T-helper 9 cell (primary cell): Measurements from ENCODE around the gene MTF2.

Source experiments
- DNase-seq: peaks from one replicate; pipeline ENCODE4 v3.0.0-alpha.2; 2020

The MTF2 gene

DNA sequence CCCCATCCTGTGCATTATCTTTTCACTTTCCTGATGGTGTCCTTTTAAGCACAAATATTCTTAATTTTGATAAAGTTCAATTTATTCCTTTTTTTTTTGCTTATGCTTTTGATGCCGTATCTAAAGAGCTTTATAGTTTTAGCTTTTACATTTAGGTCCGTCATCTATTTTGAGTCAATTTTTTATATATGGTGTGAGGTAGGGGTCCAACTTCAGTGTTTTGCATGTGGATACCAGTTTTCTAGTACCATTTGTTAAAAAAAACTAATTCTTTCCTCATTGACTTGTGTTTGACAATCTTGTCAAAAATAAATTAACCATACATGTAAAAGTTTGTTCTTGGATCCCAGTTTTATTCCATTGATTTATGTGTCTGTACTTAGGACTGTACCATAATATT lies 4.9 kb downstream of the MTF2 start:
- no peak for DNase-seq

DNA sequence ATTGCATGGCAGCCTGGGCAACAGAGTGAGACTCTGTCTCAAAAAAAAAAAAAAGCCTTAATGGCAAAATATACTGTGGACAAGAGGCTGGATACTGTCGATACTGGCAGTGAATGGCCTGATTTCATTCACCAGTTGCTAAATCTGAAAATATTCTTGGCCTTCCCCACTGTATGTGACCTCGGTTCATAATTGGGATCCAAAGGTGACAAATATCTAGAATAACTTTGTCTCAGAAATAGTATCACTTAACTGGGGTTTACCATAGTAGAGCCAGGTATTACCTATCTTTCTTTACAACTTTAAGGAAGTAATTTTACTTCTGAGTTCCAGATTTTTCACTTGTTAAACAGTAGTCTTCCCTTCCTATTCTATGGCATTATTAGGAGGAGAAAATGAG lies 8.4 kb downstream of the MTF2 start:
- DNase-seq: no peak

DNA sequence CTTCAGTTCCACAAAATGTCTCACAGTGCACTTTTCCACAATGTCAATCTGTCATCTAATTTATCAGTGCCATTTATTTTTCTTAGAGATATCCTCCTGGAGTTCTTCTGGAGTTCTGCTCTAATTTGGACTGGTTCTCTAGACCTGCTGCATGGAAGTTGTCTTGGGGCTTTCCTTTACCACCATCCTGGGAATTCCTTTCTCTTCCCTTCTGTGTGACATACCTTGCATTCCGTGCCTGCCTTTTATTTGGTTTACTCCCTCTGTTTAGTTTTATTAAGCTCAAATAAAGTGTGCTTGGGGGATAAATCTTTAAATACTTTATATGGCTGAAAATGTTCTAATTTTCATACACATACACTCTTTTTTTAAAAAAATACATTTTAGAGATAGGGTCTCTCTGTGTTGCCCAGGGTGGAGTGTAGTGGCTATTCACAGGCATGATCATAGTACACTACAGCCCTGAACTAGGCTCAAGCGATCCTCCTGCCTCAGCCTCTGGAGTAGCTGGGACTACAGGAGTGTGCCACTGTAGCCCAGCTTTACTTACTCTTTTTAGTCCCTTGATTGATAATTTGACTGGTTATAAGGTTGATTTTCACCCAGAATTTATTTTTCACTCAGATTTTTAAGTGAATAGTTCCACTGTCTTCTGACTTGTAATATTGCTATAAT lies 14.4 kb downstream of the MTF2 start:
- no peak for DNase-seq

DNA sequence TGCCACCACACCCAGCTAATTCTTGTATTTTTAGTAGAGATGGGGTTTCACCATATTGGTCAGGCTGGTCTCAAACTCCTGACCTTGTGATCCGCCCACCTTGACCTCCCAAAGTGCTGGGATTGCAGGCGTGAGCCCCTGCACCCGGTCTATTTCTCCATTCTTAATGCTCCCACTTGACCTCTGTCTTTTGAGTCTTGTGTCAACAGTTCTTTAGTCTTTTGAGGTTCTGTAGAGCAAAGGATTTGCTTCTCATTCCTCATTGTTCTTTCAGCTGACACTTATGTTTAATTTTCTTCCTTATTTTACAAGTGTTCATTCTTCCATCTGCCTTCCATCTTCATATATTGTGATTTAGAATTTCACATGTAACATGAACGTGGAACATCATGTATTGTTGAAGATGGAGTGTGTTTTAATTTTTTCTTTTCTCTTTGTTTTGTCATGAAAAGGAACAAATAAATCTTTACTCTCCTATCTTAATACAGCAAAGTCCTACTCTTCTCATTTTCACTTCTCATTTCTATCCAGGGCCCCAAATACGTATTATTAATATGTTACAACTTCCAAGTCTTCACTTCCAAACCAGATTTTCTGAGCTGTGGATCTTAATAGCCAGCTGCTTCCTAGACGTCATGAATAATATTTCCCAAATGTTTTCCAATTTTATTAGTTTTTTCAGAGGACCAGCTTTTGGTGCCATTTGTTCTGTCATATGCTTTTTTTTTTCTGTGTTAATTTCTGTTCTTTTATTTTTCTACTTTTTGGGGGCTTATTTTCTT lies 16.9 kb downstream of the MTF2 start:
- no peak for DNase-seq

DNA sequence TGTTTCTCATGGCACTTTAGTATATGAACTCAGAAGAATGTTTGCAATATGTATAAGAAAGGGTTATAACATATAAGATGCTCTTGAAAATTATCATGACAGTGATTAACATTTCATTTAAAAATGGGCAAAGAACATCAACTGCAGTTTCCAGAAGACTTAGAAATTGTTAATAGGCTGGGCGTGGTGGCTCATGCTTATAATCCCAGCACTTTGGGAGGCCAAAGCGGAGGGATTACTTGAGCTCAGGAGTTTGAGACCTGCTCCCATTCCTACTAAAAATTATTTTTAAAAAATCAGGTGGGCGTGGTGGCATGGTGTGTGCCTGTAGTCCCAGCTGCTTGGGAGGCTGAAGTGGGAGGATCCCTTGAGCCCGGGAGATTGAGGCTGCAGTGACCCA lies 23.1 kb downstream of the MTF2 start:
- DNase-seq: no peak

DNA sequence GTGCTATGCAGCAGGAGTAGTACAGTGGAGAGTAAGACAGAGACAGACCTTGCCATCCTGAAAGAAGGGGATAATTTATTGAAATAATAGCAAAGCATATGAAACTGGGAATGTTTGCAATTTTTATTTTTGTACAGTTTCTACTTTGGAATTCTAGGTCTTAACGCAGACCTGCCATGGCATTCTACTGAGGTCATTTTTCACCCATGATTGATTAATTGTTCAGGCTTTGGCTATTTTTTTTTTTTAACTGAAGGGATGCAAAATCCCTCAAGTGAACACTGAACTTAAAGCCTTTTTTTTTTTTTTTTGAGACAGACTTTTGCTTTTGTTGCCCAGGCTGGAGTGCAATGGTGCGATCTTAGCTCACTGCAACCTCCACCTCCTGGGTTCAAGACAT lies 27.1 kb downstream of the MTF2 start:
- no peak for DNase-seq

DNA sequence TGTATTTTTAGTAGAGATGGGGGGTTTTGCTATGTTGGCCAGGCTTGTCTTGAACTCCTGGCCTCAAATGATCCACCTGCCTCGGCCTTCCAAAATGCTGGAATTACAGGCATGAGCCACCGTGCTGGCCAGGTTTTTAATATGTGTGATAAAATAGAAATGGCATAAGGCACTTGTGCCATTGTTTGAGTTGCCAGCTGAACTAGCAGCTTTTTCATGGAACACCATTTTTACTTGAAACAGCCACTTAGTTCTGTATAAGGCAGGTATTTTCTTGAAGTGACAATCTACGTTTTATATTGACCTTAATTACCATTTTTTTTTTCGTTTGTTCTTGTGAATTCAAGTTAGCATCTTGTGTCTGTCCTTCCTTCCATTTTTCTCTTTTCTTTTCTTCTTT lies 28.3 kb downstream of the MTF2 start:
- DNase-seq: no peak

DNA sequence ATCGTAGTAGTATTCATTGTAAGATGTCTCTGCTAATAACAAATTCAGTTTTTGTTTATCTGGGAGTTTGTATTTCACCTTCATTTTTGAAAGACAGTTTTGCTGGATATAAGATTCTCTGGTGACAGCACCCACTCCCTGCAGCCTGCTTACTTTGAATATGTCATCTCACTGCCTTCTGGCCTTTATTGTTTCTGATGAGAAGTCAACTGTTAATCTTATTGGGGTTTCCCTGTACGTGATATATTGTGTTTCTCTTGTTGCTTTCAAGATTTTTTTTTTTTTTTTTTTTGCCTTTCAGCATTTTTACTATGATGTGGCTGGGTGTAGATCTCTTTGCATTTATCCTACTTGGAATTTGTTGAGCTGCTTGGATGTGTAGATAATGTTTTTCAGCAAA lies 29.3 kb downstream of the MTF2 start:
- no peak for DNase-seq

DNA sequence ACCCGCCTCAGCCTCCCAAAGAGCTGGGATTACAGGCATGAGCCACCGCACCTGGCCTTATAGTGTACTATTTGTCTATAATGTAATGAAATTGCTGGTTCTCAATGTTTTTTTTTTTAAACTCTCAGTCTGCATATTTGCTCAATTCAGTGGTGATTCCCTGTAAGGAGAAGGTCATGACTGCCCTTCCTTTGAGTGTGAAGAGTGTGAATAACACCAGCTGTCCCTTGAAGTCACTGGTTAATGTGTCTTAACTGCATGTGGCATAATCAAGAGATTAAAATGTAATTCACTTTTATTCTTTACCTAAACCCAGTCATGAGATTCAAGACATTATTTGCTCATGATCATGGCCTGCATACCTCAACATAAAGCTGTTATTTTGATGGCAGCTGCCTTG lies 30.5 kb downstream of the MTF2 start:
- DNase-seq: no peak

DNA sequence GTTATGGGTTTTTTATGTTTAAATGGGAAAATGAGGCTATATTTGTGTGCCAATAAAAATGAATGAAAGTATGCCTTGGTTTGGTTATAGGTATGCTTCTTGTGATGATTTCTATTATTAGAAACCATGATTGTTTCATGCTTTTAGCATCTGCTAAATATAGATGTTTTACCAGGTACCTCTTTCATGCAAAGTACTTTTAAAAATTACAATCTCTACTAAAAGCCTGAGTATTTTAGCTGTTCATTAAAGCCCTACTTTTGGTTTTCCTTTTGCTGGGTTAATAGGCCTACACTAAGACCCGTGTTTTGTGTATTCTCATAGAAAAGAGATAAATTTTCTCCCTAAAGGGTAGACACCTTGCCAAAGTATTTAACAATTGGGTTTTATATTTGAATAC lies 32.0 kb downstream of the MTF2 start:
- DNase-seq: no peak

DNA sequence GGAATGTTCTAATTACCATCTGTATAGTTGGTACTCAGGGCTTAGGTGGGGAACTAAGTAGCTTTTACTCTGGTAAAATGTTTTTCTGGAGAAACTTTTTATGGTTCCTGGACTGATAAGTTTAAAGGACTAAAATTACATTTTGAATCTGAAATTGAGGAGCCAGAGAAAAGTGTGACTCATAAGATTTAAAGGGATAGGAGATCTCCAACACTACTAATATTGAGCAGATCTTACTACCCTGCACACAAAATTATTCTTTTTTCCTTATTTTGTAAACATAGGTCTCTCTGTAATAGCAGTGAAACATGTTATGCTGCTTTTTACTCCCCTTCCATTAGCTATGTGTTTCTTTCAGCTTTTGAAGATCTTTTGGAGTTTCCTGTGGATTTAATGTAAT lies 32.5 kb downstream of the MTF2 start:
- no peak for DNase-seq

DNA sequence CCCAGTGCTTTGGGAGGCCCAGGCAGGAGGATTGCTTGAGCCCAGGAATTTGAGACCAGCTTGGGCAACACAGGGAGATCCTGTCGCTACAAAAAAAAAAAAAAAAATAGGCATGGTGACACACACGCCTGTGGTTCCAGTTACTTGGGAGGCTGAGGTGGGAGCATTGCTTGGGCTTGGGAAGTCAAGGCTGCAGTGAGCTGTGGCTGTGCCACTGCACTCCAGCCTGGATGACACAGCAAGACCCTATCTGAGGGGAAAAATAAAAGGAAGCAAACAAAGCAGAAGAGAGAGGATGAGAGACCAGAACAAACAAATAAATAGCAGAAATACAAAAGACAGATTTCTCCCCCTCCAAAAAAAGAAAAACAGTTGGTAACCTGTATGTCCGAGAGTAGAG lies 34.0 kb downstream of the MTF2 start:
- DNase-seq: no peak

DNA sequence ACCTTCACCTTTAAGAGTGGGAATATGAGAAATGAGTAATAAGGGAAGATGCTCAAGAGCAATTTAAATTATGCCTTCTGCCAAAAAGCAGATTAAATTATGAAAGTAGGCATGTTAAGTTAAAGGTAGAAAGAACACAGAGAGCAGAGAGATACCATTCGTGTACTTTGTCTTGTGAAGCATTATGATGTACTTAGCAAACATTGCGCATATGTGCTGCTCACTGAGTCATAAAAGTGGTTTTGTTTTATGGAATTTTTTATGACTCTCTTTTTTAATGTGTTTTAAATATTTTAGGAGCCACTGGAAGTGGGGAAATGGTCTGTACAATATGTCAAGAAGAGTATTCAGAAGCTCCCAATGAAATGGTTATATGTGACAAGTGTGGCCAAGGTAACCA lies 35.3 kb downstream of the MTF2 start:
- DNase-seq: no peak

DNA sequence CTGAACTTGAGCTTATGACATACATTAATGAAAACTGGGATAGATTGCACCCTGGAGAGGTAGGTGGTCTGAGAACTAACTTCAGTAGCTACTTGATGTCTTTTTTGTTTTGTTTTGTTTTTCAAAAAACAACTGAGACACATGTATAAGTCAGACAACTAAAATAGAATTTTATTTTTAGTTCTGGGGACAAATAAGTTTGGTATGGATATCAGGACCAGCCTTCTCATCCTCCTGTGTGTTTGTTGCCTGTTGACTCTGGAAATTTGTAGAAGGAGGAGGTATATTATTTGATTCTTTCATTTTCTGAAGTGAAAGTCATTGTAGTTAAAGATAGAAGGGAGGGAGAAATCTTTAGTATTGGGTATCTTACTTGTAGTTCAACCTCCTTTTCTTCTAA lies 41.5 kb downstream of the MTF2 start:
- DNase-seq: no peak

DNA sequence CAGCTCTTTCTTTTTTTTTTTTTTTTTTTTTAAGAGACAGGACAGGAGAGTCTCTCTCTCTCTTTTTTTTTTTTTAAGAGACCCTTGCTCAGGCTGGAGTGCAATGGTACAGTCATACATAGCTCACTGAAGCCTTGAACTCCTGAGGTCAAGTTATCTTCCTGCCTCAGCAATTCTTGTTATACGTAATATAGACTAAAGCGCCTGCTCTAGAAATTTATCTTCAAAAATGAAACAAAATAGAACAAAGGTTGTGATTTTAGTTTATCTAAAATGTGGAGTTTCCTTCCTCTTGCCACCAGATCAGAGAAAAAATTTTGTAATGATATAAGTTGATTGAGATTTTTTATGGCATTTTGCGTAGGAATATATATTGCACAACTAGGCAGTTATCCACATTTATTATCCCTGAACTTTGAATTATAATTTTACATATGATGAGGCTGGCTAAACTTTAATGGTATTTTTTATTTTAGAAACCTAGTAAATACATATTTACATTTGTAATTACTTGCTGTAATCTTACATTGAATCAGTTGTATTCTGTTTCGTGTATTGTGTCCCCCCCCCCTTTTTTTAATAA lies 44.2 kb downstream of the MTF2 start:
- DNase-seq: no peak

DNA sequence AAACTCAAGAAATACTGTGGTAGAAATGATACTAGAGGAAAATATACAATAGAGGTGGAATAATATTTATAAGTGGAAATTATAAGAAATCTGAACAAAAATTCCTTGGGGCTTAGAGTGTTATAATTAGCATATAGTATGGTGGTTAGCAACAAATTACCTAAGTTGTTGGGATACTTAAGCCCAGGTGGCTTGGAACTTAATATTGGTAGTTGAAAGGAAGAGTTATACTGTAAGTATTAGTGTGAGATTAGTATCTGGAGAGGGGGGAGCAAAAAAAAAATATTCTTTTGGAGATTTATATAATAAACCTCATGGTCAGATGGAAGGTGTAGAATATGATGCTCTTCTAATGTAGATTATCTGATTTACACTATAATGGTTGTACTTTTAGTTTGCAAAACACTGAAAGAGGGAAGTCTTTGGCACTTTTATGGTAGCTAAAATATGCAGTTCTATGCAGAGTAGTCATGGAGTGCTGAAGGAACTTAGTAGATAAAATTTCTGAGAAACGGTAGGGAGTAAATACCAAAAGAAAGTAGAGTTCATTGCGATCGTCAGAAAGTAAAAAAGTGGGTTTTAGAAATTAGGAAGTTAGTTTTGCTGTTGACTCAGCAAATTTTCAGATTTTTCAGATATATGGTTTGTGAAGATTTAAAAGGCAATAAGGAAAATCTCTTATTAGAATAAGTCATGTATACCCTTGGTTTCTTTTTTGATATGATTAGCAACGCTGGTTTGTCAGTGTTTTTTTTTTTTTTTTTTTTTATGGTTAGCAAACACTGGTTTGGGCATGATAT lies 45.7 kb downstream of the MTF2 start:
- no peak for DNase-seq

DNA sequence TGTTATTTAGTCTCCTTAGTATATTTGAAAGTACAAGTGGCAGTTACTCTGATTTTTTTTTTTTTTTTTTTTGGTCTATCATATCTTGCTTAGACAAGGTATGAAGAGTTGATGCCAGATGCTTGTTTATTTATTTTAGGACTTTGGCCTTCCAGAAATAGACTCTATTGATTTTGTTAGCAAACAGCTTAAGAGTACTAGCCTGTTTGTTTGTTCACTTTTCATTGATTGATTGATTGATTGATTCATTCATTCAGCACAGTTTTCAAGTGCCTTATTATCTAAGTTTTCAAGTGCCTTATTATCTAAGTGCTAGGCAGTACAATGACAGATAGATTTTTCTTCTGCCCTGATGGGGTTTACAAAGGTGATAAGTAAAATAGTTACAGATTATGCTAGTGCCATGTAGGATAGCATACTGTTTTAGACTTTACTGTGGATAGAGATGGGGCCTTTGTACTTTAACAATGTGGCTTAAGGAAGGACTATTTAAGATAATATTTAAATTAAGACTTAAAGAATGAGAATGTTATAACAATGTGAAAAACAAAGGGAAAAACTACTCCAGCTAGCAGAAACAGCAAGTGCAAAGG lies 50.5 kb downstream of the MTF2 start:
- no peak for DNase-seq

DNA sequence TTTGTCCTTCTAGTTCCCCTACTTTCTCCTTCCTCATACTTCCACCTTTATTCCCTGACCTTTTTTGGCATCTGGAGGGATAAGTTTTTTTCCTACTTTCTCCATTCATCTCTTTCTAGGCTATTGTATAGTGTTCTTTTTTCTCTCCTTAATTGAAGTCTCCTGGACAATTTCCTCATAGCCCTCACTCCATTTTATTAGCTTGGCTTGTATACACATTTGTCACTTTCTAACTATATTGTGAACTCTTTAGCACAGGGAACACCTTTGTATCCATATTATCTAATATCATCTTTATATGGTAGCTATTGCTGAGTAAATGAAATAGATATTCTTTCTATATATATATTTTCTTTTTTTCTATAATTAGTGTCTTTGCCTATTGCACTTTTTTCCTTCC lies 53.6 kb downstream of the MTF2 start:
- DNase-seq: no peak

DNA sequence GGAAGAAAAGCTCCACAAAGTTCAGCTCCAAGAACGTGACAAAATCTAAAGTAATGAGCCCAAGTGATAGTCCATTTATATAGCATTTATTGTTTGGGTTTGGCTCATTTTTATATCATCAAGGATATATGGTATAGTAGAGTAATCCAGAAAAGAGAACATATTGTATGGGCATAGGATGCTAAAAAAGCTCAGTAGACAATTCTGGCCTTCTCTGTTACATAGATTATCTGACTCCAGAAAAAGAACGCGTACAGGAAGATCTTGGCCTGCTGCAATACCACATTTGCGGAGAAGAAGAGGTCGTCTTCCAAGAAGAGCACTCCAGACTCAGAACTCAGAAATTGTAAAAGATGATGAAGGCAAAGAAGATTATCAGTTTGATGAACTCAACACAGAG lies 57.4 kb downstream of the MTF2 start:
- DNase-seq: no peak

DNA sequence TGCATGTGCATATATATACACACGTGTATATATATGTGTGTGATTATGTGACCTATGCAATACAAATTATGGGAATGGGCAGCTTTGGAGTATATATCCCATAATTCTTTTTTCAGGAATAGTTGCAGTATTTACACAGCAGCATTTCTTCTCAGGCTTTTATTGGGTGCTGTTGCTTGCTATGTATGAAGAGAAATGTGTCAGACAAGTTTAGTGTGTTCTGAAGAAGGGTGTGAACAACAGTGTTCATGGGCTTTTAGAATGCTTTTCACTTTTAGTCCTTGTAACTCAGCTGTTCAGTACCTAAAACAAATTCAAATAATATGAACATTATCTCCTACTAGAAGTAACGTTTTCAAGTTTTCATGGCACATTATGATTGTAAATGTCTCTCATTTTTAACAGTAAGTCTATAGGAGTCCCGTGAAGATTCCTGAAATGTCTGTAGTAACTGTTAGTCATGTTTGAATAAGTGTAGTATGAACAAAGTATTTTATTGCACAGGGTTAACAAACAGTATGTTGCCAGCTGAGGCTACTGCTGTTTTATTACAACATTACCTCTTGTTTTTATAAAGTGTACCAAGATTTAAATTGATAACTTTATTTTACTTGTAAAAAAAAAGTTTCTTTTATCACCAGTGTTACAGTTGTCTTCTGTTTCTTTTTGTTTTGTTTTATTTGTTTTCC lies 58.7 kb downstream of the MTF2 start:
- no peak for DNase-seq

DNA sequence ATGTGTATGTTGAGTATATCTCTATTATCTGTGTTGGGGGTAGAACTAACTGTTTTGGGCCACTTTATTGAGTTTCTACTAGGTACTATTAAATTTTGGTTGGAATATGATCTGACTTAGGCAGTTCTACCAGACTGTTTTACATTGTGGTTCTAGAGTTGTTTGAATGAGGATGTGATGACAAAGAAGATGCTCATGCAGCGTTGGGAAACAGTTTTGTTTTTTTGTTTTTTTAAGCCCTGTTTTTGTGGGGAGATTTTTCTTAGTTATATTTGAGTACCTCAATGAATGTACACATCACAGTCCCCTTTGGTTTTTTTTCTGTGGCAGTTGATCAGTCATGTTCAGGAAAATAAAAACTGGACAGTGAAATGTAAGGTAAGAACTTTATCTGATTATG lies 61.0 kb downstream of the MTF2 start:
- no peak for DNase-seq

DNA sequence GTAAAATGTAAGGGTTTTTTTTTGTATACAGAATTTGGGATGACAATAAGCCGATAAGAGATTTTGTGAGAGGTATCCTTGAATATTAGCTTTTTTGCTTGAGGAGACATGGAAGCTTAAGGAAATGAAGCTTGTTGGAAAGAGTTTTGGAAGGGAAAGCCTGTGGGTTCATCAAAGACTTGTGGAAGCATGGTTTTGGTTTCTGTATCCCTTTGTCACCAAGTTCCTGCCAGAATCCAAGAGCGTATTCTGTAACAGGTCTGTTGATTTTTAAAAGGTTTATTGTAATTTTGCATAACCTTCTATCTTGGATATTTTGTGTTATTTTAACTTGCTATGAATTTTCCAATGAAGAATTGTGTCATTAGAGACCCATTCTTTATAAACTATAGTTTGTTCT lies 63.1 kb downstream of the MTF2 start:
- DNase-seq: no peak

DNA sequence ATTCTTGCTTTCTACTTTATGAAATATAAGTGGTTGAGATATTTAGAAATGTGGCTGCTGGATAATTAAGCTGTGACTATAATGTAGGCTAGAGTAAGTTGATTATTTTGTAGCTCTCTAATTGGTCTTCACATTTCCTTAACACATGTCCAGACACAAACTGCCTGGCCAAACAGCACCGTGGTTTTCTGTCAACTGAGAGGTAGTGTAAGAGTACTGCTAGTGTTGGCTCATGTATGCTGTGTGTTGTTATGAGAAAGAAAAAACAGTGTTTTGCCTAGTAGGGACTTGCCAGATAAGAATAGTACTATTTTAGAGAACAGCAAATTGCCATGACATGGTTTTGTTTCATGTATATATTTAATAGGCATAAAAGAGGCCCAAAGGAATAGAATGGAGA lies 64.1 kb downstream of the MTF2 start:
- no peak for DNase-seq
